Smooth muscle cell (in vitro differentiated cells): ENCODE data around the gene ANKS1A. TPM values are rescaled to one million over a fixed set of nuclear protein-coding genes. Genes with fewer than 3 reads are reported as not detected.

ENCODE experiments used
- DNase-seq: peaks from one replicate; lab custom pipeline; 2025; ENCODE audit not compliant: unreplicated experiment; lab: John Stamatoyannopoulos, UW
- H2AFZ ChIP-seq: fragments of 200-600 bp; sonication (generic); 2 replicates; pipeline ENCODE4 v1.6.0; 2016; ENCODE audit warnings: antibody characterized with exemption, low read depth, mild to moderate bottlenecking
- H3F3A ChIP-seq: fragments of 200-600 bp; sonication (generic); 2 replicates; pipeline ENCODE4 v1.6.0; 2017; ENCODE audit warnings: antibody characterized with exemption, low read depth
- H3K27ac ChIP-seq: fragments of 200-600 bp; sonication (generic); 2 replicates; pipeline ENCODE4 v1.5.1; 2016; ENCODE audit warnings: low read depth, mild to moderate bottlenecking
- H3K27me3 ChIP-seq: fragments of 200-600 bp; sonication (generic); 2 replicates; pipeline ENCODE4 v1.6.1; 2016; ENCODE audit warnings: low read depth, mild to moderate bottlenecking
- H3K36me3 ChIP-seq: fragments of 200-600 bp; sonication (generic); 2 replicates; pipeline ENCODE4 v1.5.1; 2016; ENCODE audit warnings: low read depth
- H3K4me1 ChIP-seq: fragments of 200-600 bp; sonication (generic); 2 replicates; pipeline ENCODE4 v1.5.1; 2016; ENCODE audit warnings: low read depth
- H3K4me2 ChIP-seq: fragments of 200-600 bp; sonication (generic); 2 replicates; pipeline ENCODE4 v1.6.0; 2016; ENCODE audit warnings: mild to moderate bottlenecking
- H3K4me3 ChIP-seq: fragments of 200-600 bp; sonication (generic); 2 replicates; pipeline ENCODE4 v1.5.1; 2016; ENCODE audit warnings: mild to moderate bottlenecking
- H3K79me2 ChIP-seq: fragments of 200-600 bp; sonication (generic); 2 replicates; pipeline ENCODE4 v1.6.0; 2016; ENCODE audit warnings: low read depth, mild to moderate bottlenecking
- H3K9ac ChIP-seq: fragments of 200-600 bp; sonication (generic); 2 replicates; pipeline ENCODE4 v1.6.0; 2016; ENCODE audit warnings: low read depth
- H3K9me3 ChIP-seq: fragments of 200-600 bp; sonication (generic); replicated peaks from 2 replicates; pipeline ENCODE4 v1.5.1; 2016; ENCODE audit warnings: low read depth
- H4K20me1 ChIP-seq: fragments of 200-600 bp; sonication (generic); 2 replicates; pipeline ENCODE4 v1.6.0; 2016; ENCODE audit warnings: low read depth
- WGBS: methylation state at CpG from one replicate; pipeline ENCODE4 v1.1.7; 2016; ENCODE audit warnings: low lambda C conversion rate; 5-methylcytosine and 5-hydroxymethylcytosine counted together
- polyA plus RNA-seq: library from polyadenylated mRNA; unstranded; fragments of >200 nt; fragmentation: Nextera tagmentation; extraction: Ambion mirVana; gene quantifications from 2 replicates; pipeline ENCODE4 v1.2.1, GENCODE V29; 2016
- total RNA-seq: library from RNA; depleted of rRNA; stranded (reverse); fragments of >200 nt; gene quantifications from 2 replicates; pipeline ENCODE4 v1.2.3, GENCODE V29; 2014
- TF ChIP-seq, protein P1 (sequence below): fragments of 200-600 bp; sonication (generic); IDR thresholded peaks from 2 replicates; pipeline ENCODE4 v1.5.1; 2017; ENCODE audit warnings: borderline replicate concordance, mild to moderate bottlenecking, antibody characterized with exemption; ENCODE audit not compliant: insufficient read depth, poor library complexity, severe bottlenecking

ANKS1A gene
- total and polyA plus RNA-seq, 2 experiments from 2014 or later: 28.9 to 39.2 TPM

- peaks cover 7% of the 10 kb centered on the region for H3K4me1 ChIP-seq
- H3K4me2 ChIP-seq: no peak overlapping the region
- H3K36me3 ChIP-seq: no peaks in the 10 kb centered on the region
- no peak overlapping the region for H3K4me3 ChIP-seq
- H4K20me1 ChIP-seq: peaks cover 38% of the 10 kb centered on the region
- DNase-seq: no peak
- no peak overlapping the region for H3K27ac ChIP-seq
- no peaks in the 10 kb centered on the region for H3K9me3 ChIP-seq
- 0% methylated on average over 1 of the region's 1 CpG for WGBS
- H3F3A ChIP-seq: peaks cover 8% of the 10 kb centered on the region
- no peak overlapping the region for H2AFZ ChIP-seq
- TF ChIP-seq, protein P1, sequence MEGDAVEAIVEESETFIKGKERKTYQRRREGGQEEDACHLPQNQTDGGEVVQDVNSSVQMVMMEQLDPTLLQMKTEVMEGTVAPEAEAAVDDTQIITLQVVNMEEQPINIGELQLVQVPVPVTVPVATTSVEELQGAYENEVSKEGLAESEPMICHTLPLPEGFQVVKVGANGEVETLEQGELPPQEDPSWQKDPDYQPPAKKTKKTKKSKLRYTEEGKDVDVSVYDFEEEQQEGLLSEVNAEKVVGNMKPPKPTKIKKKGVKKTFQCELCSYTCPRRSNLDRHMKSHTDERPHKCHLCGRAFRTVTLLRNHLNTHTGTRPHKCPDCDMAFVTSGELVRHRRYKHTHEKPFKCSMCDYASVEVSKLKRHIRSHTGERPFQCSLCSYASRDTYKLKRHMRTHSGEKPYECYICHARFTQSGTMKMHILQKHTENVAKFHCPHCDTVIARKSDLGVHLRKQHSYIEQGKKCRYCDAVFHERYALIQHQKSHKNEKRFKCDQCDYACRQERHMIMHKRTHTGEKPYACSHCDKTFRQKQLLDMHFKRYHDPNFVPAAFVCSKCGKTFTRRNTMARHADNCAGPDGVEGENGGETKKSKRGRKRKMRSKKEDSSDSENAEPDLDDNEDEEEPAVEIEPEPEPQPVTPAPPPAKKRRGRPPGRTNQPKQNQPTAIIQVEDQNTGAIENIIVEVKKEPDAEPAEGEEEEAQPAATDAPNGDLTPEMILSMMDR: no peak
- no peaks in the 10 kb centered on the region for H3K27me3 ChIP-seq
- H3K9ac ChIP-seq: no peak overlapping the region
- peaks cover 83% of the 10 kb centered on the region for H3K79me2 ChIP-seq
Observed at GRCh38 chr6:35015996-35016395, 126.9 kb downstream of the ANKS1A start.

DNA sequence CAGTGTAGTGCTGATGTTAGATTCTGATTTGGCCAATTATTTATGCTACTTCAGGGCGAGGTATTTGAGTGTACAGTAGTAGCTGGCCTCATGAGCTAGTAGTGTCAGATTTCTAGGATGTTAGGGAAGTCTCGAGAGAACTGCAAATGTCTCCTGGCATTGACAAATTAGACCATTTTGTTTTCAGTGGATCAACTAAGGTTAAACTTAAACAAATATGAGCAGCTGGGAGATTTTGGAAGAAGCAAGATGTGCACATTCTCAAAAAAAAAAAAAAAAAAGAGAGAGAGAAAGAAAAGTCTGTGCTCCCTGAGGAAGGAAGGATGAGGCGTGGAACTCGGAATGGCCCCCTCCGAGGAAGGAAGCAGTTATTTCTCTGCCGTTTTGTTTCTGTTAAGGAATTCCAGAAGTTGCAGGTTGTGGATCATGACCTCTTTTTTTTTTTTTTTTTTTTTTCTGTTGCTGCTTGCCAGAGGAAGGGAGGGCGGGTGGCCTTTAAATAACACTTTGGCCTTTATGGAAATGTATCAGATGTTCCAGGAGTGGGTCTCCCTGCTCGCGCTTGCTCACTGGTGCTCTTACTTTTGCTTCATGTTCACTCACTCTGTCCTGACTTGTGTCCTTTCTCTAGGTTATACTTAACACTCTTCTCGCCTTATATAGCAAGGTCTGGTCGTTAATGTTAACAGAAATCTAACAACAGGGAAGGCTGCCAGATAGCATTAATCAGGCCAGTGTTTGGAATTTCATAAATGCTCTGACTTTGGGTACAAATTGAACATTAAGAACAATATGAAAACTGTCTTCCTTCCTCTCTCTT, 127.7 kb downstream of the ANKS1A start:
- peaks cover 77% of the 10 kb centered on the region for H3K79me2 ChIP-seq
- H2AFZ ChIP-seq: no peak overlapping the region
- peak overlapping the region; percentile 14 for H3K4me3 ChIP-seq
- DNase-seq: no peak
- TF ChIP-seq, protein P1: no peak
- no peaks in the 10 kb centered on the region for H3K9me3 ChIP-seq
- 41% methylated on average over 11 of the region's 11 CpGs for WGBS
- H3F3A ChIP-seq: peaks cover 10% of the 10 kb centered on the region
- H3K36me3 ChIP-seq: no peaks in the 10 kb centered on the region
- peaks cover 35% of the 10 kb centered on the region for H4K20me1 ChIP-seq
- peak overlapping the region; percentile 3 for H3K9ac ChIP-seq
- H3K4me2 ChIP-seq: peak overlapping the region; percentile 72
- H3K27me3 ChIP-seq: no peaks in the 10 kb centered on the region
- H3K4me1 ChIP-seq: peaks cover 2% of the 10 kb centered on the region
- H3K27ac ChIP-seq: peak overlapping the region; percentile 56

- peak overlapping the region; percentile 56 for H3K27ac ChIP-seq
- H3K4me1 ChIP-seq: no peaks in the 10 kb centered on the region
- no peak for DNase-seq
- H3K4me2 ChIP-seq: peak overlapping the region; percentile 72
- TF ChIP-seq, protein P1: no peak
- no peaks in the 10 kb centered on the region for H3K27me3 ChIP-seq
- H3K4me3 ChIP-seq: no peak overlapping the region
- H2AFZ ChIP-seq: no peak overlapping the region
- peaks cover 77% of the 10 kb centered on the region for H3K79me2 ChIP-seq
- peak overlapping the region; percentile 3 for H3K9ac ChIP-seq
- WGBS: 87% methylated on average over 28 of the region's 28 CpGs
- no peaks in the 10 kb centered on the region for H3K9me3 ChIP-seq
- peaks cover 37% of the 10 kb centered on the region for H4K20me1 ChIP-seq
- peaks cover 10% of the 10 kb centered on the region for H3F3A ChIP-seq
- H3K36me3 ChIP-seq: peaks cover 2% of the 10 kb centered on the region
Observed at GRCh38 chr6:35017411-35018181, 128.5 kb downstream of the ANKS1A start.
